Omental fat pad (tissue), 4 donors: ENCODE data around the gene VEGFA. TPM values are rescaled to one million over a fixed set of nuclear protein-coding genes. Genes with fewer than 3 reads are reported as not detected.

Source experiments
- ATAC-seq: fragments of 150-250 bp; one replicate; pipeline ENCODE4 v1.9.1; 2016; ENCODE audit warnings: mild to moderate bottlenecking, moderate library complexity; ENCODE audit not compliant: low FRiP score
- DNase-seq: peaks from one replicate; pipeline ENCODE4 v3.0.0-alpha.2; 2019; ENCODE audit warnings: low spot score
- total RNA-seq, 4 donors: library from RNA; depleted of rRNA; stranded (reverse); fragments of >200 nt; gene quantifications; one replicate each; pipeline ENCODE4 v1.1.0, GENCODE V29; 2016
- TF ChIP-seq, protein P1 (sequence below), 3 donors: fragments of 450-650 bp; IDR thresholded peaks; one replicate each; pipeline ENCODE4 v1.5.1; 2016 to 2017; ENCODE audit warnings: antibody characterized with exemption in 3 of 3, mild to moderate bottlenecking in 3 of 3, moderate library complexity in 2 of 3

The VEGFA gene
- total RNA-seq, 4 donors from 2014 or later = 157 to 656 (median 510) TPM

DNA sequence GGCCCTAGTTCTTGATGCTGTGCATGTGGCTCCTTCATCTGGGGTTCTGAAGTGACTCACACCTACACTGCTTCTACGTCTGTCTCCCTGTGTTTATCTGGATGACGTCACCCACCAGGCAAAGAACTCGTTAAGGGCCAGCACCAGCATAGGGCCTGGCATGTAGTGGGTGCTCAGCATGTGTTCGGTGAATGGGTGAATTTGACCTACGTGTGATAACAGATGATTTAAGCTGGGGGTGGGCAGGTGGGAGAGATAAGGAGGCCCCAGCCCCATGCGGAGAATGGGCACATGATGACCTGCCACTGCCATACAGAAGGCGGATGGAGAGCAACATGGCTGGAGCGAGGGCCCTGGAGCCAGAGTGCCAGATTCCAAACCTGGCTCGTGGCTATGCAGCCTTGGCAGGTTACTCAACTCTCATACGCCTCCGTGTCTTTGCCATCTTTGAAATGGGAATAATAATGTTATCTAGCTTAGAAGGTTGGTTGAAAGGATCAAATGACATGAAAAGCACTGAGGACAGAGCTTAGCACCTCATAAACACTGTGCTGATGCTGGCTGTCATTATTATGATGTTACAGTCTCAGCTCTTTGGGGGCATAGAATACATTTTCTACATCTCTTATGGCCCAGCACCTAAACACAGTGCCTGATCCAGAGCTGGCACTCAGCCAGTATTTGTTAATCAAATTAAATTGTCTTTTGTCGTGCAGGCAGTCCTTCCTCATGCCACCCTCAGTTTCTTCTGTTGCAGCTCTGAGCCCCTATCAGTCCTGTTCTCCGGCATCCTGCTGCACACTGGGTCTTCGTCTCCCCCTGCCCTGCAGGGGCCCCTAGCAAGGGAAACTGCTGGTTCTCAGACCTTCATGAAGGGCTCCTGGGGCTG, 39.6 kb downstream of the VEGFA start:
- TF ChIP-seq, protein P1, sequence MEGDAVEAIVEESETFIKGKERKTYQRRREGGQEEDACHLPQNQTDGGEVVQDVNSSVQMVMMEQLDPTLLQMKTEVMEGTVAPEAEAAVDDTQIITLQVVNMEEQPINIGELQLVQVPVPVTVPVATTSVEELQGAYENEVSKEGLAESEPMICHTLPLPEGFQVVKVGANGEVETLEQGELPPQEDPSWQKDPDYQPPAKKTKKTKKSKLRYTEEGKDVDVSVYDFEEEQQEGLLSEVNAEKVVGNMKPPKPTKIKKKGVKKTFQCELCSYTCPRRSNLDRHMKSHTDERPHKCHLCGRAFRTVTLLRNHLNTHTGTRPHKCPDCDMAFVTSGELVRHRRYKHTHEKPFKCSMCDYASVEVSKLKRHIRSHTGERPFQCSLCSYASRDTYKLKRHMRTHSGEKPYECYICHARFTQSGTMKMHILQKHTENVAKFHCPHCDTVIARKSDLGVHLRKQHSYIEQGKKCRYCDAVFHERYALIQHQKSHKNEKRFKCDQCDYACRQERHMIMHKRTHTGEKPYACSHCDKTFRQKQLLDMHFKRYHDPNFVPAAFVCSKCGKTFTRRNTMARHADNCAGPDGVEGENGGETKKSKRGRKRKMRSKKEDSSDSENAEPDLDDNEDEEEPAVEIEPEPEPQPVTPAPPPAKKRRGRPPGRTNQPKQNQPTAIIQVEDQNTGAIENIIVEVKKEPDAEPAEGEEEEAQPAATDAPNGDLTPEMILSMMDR (IDR thresholded peaks at IDR 0.05) = no peak
- no peak for DNase-seq
- ATAC-seq = no peak

DNA sequence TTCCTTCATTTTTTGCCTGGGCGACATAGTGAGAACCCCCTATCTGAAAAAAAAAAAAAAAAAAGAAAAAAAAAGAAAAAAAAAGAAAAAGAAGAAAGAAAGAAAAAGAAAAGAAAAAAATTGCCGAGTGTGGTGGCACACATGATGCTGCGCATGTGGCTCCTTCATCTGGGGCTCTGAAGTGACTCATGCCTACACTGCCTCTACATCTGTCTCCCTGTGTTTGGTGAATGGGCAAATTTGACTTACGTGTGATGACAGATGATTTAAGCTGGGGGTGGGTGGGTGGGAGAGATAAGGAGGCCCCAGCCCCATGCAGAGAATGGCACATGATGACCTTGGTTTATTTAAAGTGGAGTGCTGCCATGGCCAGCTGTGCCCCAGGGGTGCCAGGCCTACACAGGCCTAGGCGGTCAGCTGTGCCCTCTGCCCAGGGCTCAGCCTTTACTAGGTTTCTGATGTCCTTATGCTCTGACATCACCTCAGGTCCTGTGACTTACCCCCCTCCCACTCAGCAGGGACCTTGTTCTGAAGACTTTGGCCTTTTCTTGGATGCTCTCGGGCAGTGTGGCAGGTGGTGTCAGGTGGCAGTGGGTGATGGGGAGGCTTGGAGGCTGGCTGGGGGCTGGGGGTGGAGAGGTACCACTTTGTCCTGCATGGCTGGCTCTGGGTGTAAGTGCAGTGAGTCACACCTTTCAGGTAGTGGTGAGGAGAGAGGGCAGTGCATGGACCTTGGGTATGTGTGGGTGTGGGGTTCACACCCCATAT, 41.1 kb downstream of the VEGFA start:
- TF ChIP-seq, protein P1 (IDR thresholded peaks at IDR 0.05) = no peak
- no peak for ATAC-seq
- DNase-seq = no peak

GRCh38 chr6:43811733-43812099, 41.7 kb downstream of the VEGFA start:
- no peak for DNase-seq
- no peak for ATAC-seq
- TF ChIP-seq, protein P1 (IDR thresholded peaks at IDR 0.05) = no peak

GRCh38 chr6:43812850-43813578, 43.0 kb downstream of the VEGFA start:
- ATAC-seq (no peak), DNase-seq (no peak)
- TF ChIP-seq, protein P1 (IDR thresholded peaks at IDR 0.05) = no peak

DNA sequence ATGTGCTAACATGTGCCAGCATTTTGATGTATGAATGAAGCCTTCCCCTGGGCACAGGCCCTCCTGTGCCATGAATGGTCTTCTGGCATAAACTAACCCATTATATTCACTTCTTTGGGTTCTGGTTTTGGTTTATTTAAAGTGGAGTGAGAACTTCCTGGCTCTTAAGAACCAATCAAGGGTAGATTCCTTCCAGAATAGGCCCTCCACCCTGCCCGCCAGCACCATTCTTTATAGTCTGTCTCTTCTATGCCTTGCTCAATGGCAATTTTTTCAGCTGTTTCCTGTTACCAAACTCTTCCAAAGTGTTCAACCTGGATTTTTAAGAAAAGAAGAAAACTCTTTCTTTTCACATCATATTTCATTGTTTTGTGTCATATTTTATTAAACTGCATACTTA, 44.1 kb downstream of the VEGFA start:
- TF ChIP-seq, protein P1 (IDR thresholded peaks at IDR 0.05) = no peak
- ATAC-seq (no peak), DNase-seq (no peak)

GRCh38 chr6:43814865-43815264, 44.9 kb downstream of the VEGFA start:
- ATAC-seq = no peak
- TF ChIP-seq, protein P1 (IDR thresholded peaks at IDR 0.05) = no peak
- no peak for DNase-seq
